H9 (cell line): ENCODE results near the gene SNAP25. TPM values are rescaled to one million over a fixed set of nuclear protein-coding genes. Genes with fewer than 3 reads are reported as not detected.

Experiments
- DNase-seq: peaks from one replicate; pipeline ENCODE4 v3.0.0-alpha.2; 2017
- H2AFZ ChIP-seq: one replicate; pipeline ENCODE4 v1.6.1; 2013; ENCODE audit warnings: mild to moderate bottlenecking, low read length, control low read depth, moderate library complexity
- H2AK5ac ChIP-seq: 2 replicates; pipeline ENCODE4 v1.6.1; 2013; ENCODE audit warnings: low read length, control low read depth, mixed read lengths; ENCODE audit not compliant: insufficient read length
- H2BK120ac ChIP-seq: one replicate; pipeline ENCODE4 v1.6.1; 2013; ENCODE audit warnings: low read depth, mild to moderate bottlenecking, low read length, control low read depth, inconsistent platforms; ENCODE audit not compliant: poor library complexity, severe bottlenecking
- H2BK12ac ChIP-seq: 2 replicates; pipeline ENCODE4 v1.6.1; 2013; ENCODE audit warnings: low read length, control low read depth, mixed read lengths, low read depth; ENCODE audit not compliant: insufficient read length
- H2BK15ac ChIP-seq: 2 replicates; pipeline ENCODE4 v1.6.1; 2013; ENCODE audit warnings: low read depth, low read length, control low read depth
- H2BK20ac ChIP-seq: one replicate; pipeline ENCODE4 v1.6.1; 2013; ENCODE audit warnings: low read depth, mild to moderate bottlenecking, low read length, control low read depth, inconsistent platforms; ENCODE audit not compliant: poor library complexity, severe bottlenecking
- H2BK5ac ChIP-seq: 2 replicates; pipeline ENCODE4 v1.6.1; 2013; ENCODE audit warnings: low read length, control low read depth, mixed read lengths; ENCODE audit not compliant: insufficient read length
- H3K14ac ChIP-seq: 2 replicates; pipeline ENCODE4 v1.6.1; 2013; ENCODE audit warnings: low read length, control low read depth; ENCODE audit not compliant: insufficient read depth
- H3K18ac ChIP-seq: 2 replicates; pipeline ENCODE4 v1.6.1; 2013; ENCODE audit warnings: low read depth, mild to moderate bottlenecking, mixed read lengths, low read length, control low read depth; ENCODE audit not compliant: insufficient read length
- H3K23ac ChIP-seq: 2 replicates; pipeline ENCODE4 v1.6.1; 2013; ENCODE audit warnings: low read length, control low read depth, mixed read lengths, low read depth; ENCODE audit not compliant: insufficient read length
- H3K23me2 ChIP-seq: 2 replicates; pipeline ENCODE4 v1.6.1; 2013; ENCODE audit warnings: low read depth, mild to moderate bottlenecking, mixed read lengths, low read length, control low read depth; ENCODE audit not compliant: insufficient read length, poor library complexity, severe bottlenecking
- H3K27ac ChIP-seq: 2 replicates; pipeline ENCODE4 v1.5.1; 2013; ENCODE audit warnings: low read length, control low read depth, mixed read lengths, low read depth; ENCODE audit not compliant: insufficient read length
- H3K27me3 ChIP-seq: 2 replicates; pipeline ENCODE4 v1.6.1; 2013; ENCODE audit warnings: low read length, control low read depth, inconsistent platforms; ENCODE audit not compliant: insufficient read depth
- H3K4ac ChIP-seq: 2 replicates; pipeline ENCODE4 v1.6.1; 2013; ENCODE audit warnings: low read depth, mild to moderate bottlenecking, control low read depth, inconsistent platforms, low read length, moderate library complexity
- H3K4me1 ChIP-seq: 2 replicates; pipeline ENCODE4 v1.6.1; 2013; ENCODE audit warnings: low read length, control low read depth, inconsistent platforms; ENCODE audit not compliant: insufficient read depth
- H3K4me2 ChIP-seq: 2 replicates; pipeline ENCODE4 v1.6.1; 2013; ENCODE audit warnings: low read length, control low read depth, mixed read lengths; ENCODE audit not compliant: insufficient read length, insufficient read depth
- H3K56ac ChIP-seq: 2 replicates; pipeline ENCODE4 v1.6.1; 2013; ENCODE audit warnings: low read depth, mild to moderate bottlenecking, mixed read lengths, low read length, control low read depth; ENCODE audit not compliant: insufficient read length
- H3K79me1 ChIP-seq: 2 replicates; pipeline ENCODE4 v1.6.1; 2013; ENCODE audit warnings: low read depth, mild to moderate bottlenecking, moderate library complexity, low read length, control low read depth, inconsistent platforms; ENCODE audit not compliant: insufficient read depth, poor library complexity, severe bottlenecking
- H3K79me2 ChIP-seq: 2 replicates; pipeline ENCODE4 v1.6.1; 2013; ENCODE audit warnings: low read length, control low read depth, inconsistent platforms; ENCODE audit not compliant: insufficient read depth
- H3K9ac ChIP-seq: 2 replicates; pipeline ENCODE4 v1.6.1; 2013; ENCODE audit warnings: low read length, control low read depth, mixed read lengths; ENCODE audit not compliant: insufficient read length; ENCODE audit errors: extremely low read depth
- H3K9me3 ChIP-seq: one replicate; pipeline ENCODE4 v1.6.1; 2013; ENCODE audit warnings: low read depth, low read length, inconsistent platforms; ENCODE audit not compliant: control insufficient read depth
- H3T11ph ChIP-seq: one replicate; pipeline ENCODE4 v1.6.1; 2013; ENCODE audit warnings: mild to moderate bottlenecking, low read length, control low read depth, inconsistent platforms
- H4K20me1 ChIP-seq: one replicate; pipeline ENCODE4 v1.6.1; 2013; ENCODE audit not compliant: control insufficient read depth, insufficient read length, insufficient read depth
- H4K5ac ChIP-seq: 2 replicates; pipeline ENCODE4 v1.6.1; 2013; ENCODE audit warnings: low read depth, mild to moderate bottlenecking, mixed read lengths, low read length, control low read depth; ENCODE audit not compliant: insufficient read length
- H4K8ac ChIP-seq: replicated peaks from 2 replicates; pipeline ENCODE4 v1.6.1; 2013; ENCODE audit warnings: low read length, control low read depth, mixed read lengths, low read depth; ENCODE audit not compliant: insufficient read length
- H4K91ac ChIP-seq: 2 replicates; pipeline ENCODE4 v1.6.1; 2013; ENCODE audit warnings: low read depth, mild to moderate bottlenecking, moderate library complexity, mixed read lengths, low read length, control low read depth; ENCODE audit not compliant: insufficient read length
- H3K27ac Mint-ChIP-seq, 3 experiments: 2 replicates in 2 of 3; 3 replicates in 1 of 3; pipeline ENCODE4 v1.8.0; 2020 to 2021; ENCODE audit warnings: mixed read lengths in 3 of 3, mild to moderate bottlenecking in 1 of 3, moderate library complexity in 1 of 3
- H3K27me3 Mint-ChIP-seq: 2 replicates; pipeline ENCODE4 v1.8.0; 2021; ENCODE audit warnings: low read depth, mild to moderate bottlenecking, moderate library complexity, mixed read lengths
- H3K36me3 Mint-ChIP-seq, 3 experiments: 2 replicates in 2 of 3; 3 replicates in 1 of 3; pipeline ENCODE4 v1.8.0; 2020 to 2021; ENCODE audit warnings: low read depth in 3 of 3, mixed read lengths in 3 of 3; ENCODE audit not compliant: insufficient read depth in 1 of 3
- H3K4me1 Mint-ChIP-seq, 2 experiments: 2 replicates each; pipeline ENCODE4 v1.8.0; 2020; ENCODE audit warnings: mixed read lengths in 2 of 2
- H3K4me3 Mint-ChIP-seq, 2 experiments: 2 replicates in 1 of 2; 3 replicates in 1 of 2; pipeline ENCODE4 v1.8.0; 2020 to 2021; ENCODE audit warnings: mild to moderate bottlenecking in 2 of 2, mixed read lengths in 2 of 2, moderate library complexity in 1 of 2
- H3K9me3 Mint-ChIP-seq, 2 experiments: 2 replicates in 1 of 2; 3 replicates in 1 of 2; pipeline ENCODE4 v1.8.0; 2020; ENCODE audit warnings: mild to moderate bottlenecking in 2 of 2, mixed read lengths in 2 of 2, moderate library complexity in 1 of 2
- WGBS: extraction: QIAGEN DNeasy Blood & Tissue Kit; methylation state at CpG from one replicate; pipeline ENCODE4 v1.1.7; 2013; ENCODE audit warnings: missing lambda C conversion rate, low lambda C conversion rate, mixed read lengths; ENCODE audit not compliant: insufficient read length; ENCODE audit errors: extremely low coverage; 5-methylcytosine and 5-hydroxymethylcytosine counted together
- total RNA-seq: library from RNA; stranded (reverse); gene quantifications from 2 replicates; pipeline ENCODE4 v1.2.1, GENCODE V29; 2021
- TF ChIP-seq, protein P1 (sequence below): fragments of 200-600 bp; sonication (generic); conservative IDR thresholded peaks from 3 replicates; pipeline ENCODE4 v1.8.0; 2021; ENCODE audit warnings: antibody characterized with exemption, mild to moderate bottlenecking

Gene SNAP25
- total RNA-seq, 1 experiment from 2014 or later, result 0.13 TPM

GRCh38 chr20:10309326-10309725, 90.7 kb downstream of the SNAP25 start:
- H2BK120ac ChIP-seq, result no peak overlapping the region
- no peak overlapping the region for H2BK20ac ChIP-seq
- no peak overlapping the region for H3T11ph ChIP-seq
- H3K79me1 ChIP-seq, result no peaks in the 10 kb centered on the region
- Mint-ChIP-seq H3K4me3 (no peak overlapping the region), H3K27ac (no peak overlapping the region; a peak in 1 of 7 replicates), H3K9me3 (peaks cover 0 to 3% of the 10 kb centered on the region in 2 experiments; a peak in 1 of 5 replicates), H3K4me1 (peaks cover 13 to 19% of the 10 kb centered on the region in 2 experiments), H3K36me3 (peaks cover 0 to 5% (median 0%) of the 10 kb centered on the region in 3 experiments; a peak in 3 of 7 replicates), H3K27me3 (peaks cover 2% of the 10 kb centered on the region; the same call in 1 of the 2 replicates)
- H3K23ac ChIP-seq, result no peak overlapping the region
- H2AK5ac ChIP-seq, result no peak overlapping the region
- no peak overlapping the region for H3K14ac ChIP-seq
- TF ChIP-seq, protein P1, sequence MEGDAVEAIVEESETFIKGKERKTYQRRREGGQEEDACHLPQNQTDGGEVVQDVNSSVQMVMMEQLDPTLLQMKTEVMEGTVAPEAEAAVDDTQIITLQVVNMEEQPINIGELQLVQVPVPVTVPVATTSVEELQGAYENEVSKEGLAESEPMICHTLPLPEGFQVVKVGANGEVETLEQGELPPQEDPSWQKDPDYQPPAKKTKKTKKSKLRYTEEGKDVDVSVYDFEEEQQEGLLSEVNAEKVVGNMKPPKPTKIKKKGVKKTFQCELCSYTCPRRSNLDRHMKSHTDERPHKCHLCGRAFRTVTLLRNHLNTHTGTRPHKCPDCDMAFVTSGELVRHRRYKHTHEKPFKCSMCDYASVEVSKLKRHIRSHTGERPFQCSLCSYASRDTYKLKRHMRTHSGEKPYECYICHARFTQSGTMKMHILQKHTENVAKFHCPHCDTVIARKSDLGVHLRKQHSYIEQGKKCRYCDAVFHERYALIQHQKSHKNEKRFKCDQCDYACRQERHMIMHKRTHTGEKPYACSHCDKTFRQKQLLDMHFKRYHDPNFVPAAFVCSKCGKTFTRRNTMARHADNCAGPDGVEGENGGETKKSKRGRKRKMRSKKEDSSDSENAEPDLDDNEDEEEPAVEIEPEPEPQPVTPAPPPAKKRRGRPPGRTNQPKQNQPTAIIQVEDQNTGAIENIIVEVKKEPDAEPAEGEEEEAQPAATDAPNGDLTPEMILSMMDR, result no peak
- H3K79me2 ChIP-seq, result no peaks in the 10 kb centered on the region
- H3K56ac ChIP-seq, result no peak overlapping the region
- no peak overlapping the region for H2AFZ ChIP-seq
- H3K23me2 ChIP-seq, result no peaks in the 10 kb centered on the region
- H3K18ac ChIP-seq, result no peak overlapping the region
- no peak overlapping the region for H4K91ac ChIP-seq
- no peaks in the 10 kb centered on the region for H3K9me3 ChIP-seq
- no peak for DNase-seq
- H3K27me3 ChIP-seq, result no peaks in the 10 kb centered on the region
- H3K4ac ChIP-seq, result no peak overlapping the region
- H4K20me1 ChIP-seq, result no peaks in the 10 kb centered on the region
- H2BK12ac ChIP-seq, result no peak overlapping the region
- no peak overlapping the region for H4K8ac ChIP-seq
- H2BK5ac ChIP-seq, result no peak overlapping the region
- H3K9ac ChIP-seq, result no peak overlapping the region
- WGBS, result no CpG with 5 or more reads among the region's 2 CpGs
- no peak overlapping the region for H3K4me2 ChIP-seq
- H4K5ac ChIP-seq, result no peak overlapping the region
- no peak overlapping the region for H2BK15ac ChIP-seq
- peaks cover 3% of the 10 kb centered on the region; the same call in 1 of the 2 replicates for H3K4me1 ChIP-seq
- no peak overlapping the region for H3K27ac ChIP-seq
